ENCODE measurements around the gene ANKRD18A.

ANKRD18A gene

DNA sequence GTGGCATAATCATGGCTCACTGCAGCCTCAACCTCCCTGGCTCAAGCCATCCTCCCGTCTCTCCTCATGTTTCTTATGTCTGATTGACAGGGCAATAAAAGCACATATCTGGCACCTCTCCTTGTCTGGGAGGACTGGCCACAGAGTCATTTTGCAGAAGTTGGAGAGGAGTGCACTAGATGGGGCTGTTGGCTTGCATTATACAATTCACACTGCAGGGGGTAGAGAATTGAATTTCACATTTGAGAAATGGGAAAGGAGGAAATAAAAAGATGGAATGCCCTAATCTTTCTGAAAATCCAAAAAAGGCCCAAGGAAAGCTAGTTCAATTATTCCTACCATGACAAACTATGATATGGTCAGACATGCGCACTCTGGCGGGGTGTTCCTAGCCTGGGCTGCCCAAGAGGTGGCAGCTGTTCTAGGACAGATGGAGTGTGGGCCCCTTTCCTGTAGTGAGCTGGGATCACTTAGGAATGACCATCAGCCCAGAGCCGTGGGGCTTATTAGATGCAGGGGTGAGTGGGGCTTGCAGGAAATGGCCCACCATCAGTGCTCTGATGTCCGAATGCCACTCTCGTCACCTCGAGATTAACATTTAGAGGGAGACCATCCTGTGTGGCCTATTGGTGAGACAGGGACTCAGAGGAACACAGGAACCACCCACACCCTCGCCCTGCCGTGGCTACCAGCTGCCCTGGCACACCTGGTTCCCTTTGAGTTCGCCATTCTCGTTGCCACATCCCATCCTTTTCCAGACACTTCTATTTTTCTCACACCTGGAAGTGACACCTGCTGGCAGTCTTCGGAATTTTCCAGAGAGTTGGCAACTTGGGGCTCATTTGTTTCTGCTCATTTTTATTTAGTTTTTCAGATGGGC, 21.8 kb upstream of the ANKRD18A start:
- Histone ChIP-seq H3K9ac (ENCODE audit: insufficient read length, low read depth) (no peak overlapping the region), H3K4me1 (ENCODE audit: insufficient read depth, insufficient read length) (peaks cover 4% of the 10 kb centered on the region), H3K4me3 (ENCODE audit: insufficient read length, low read depth) (no peak overlapping the region), H3K36me3 (ENCODE audit: insufficient read depth, insufficient read length, low read length) (no peaks in the 10 kb centered on the region), H3K27me3 (ENCODE audit: insufficient read depth, insufficient read length) (no peaks in the 10 kb centered on the region), H3K9me3 (ENCODE audit: insufficient read depth, low read length) (no peaks in the 10 kb centered on the region)
- no peak for TF ChIP-seq SUZ12 (IDR thresholded peaks at IDR 0.05; ENCODE audit: extremely low read depth, insufficient read depth, insufficient read length)
- no peak for TF ChIP-seq ZNF274 (IDR thresholded peaks at IDR 0.05; ENCODE audit: low read depth, low read length)
- TF ChIP-seq YY1 (IDR thresholded peaks at IDR 0.05; ENCODE audit: insufficient read depth, insufficient read length): no peak
- DNase-seq (ENCODE audit: low read depth, low spot score): no peak

DNA sequence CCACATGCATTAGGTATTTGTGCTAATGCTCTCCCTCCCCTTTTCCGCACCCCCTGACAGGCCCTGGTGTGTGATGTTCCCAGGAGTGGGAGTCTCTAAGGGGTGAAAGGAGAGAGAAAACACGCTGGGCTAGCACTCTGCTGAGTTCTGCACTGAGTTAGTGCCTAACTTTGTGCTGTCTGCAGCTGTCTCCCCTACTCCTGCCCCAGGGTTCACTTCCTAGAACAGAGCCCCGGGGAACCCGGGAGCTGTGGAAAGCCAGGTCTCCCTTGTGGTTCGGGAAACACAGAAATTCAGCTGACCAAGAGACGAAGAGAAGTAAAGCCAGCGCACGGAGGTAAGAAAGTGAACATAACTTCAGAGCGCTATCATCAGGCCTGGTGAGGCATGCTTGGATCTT, 20.7 kb upstream of the ANKRD18A start:
- DNase-seq (ENCODE audit: low read depth, low spot score): no peak
- TF ChIP-seq SUZ12 (IDR thresholded peaks at IDR 0.05; ENCODE audit: extremely low read depth, insufficient read depth, insufficient read length): no peak
- TF ChIP-seq ZNF274 (IDR thresholded peaks at IDR 0.05; ENCODE audit: low read depth, low read length): no peak
- TF ChIP-seq YY1 (IDR thresholded peaks at IDR 0.05; ENCODE audit: insufficient read depth, insufficient read length): no peak
- H3K9me3 ChIP-seq (ENCODE audit: insufficient read depth, low read length): no peaks in the 10 kb centered on the region

DNA sequence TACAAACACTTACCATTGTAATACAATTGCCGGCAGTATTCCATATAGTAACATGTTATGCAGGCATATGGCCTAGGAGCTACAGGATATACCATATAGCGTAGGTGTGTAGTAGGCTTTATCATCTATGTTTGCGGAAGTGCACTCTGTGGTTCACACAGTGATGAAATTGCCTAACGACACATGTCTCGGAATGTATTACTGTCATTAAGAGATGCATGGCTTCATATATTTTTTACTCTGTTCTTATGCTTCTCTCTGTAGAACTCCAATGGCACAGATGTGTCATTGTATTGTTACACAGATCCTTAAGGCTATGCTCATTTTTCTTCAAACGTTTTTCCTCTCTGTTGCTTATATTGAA, 19.2 kb upstream of the ANKRD18A start:
- Histone ChIP-seq H3K27me3 (ENCODE audit: insufficient read depth, insufficient read length) (no peaks in the 10 kb centered on the region), H3K9me3 (ENCODE audit: insufficient read depth, low read length) (no peaks in the 10 kb centered on the region), H3K4me3 (ENCODE audit: insufficient read length, low read depth) (no peak overlapping the region), H3K36me3 (ENCODE audit: insufficient read depth, insufficient read length, low read length) (no peaks in the 10 kb centered on the region), H3K9ac (ENCODE audit: insufficient read length, low read depth) (no peak overlapping the region), H3K4me1 (ENCODE audit: insufficient read depth, insufficient read length) (peaks cover 4% of the 10 kb centered on the region)
- TF ChIP-seq ZNF274 (IDR thresholded peaks at IDR 0.05; ENCODE audit: low read depth, low read length): no peak
- TF ChIP-seq YY1 (IDR thresholded peaks at IDR 0.05; ENCODE audit: insufficient read depth, insufficient read length): no peak
- no peak for TF ChIP-seq SUZ12 (IDR thresholded peaks at IDR 0.05; ENCODE audit: extremely low read depth, insufficient read depth, insufficient read length)
- DNase-seq (ENCODE audit: low read depth, low spot score): no peak

More for the DNA sequence above, 20.7 kb upstream of the ANKRD18A start:
- Histone ChIP-seq H3K9ac (ENCODE audit: insufficient read length, low read depth) (no peak overlapping the region), H3K4me3 (ENCODE audit: insufficient read length, low read depth) (no peak overlapping the region), H3K27me3 (ENCODE audit: insufficient read depth, insufficient read length) (no peaks in the 10 kb centered on the region), H3K36me3 (ENCODE audit: insufficient read depth, insufficient read length, low read length) (no peaks in the 10 kb centered on the region), H3K4me1 (ENCODE audit: insufficient read depth, insufficient read length) (peaks cover 4% of the 10 kb centered on the region)

DNA sequence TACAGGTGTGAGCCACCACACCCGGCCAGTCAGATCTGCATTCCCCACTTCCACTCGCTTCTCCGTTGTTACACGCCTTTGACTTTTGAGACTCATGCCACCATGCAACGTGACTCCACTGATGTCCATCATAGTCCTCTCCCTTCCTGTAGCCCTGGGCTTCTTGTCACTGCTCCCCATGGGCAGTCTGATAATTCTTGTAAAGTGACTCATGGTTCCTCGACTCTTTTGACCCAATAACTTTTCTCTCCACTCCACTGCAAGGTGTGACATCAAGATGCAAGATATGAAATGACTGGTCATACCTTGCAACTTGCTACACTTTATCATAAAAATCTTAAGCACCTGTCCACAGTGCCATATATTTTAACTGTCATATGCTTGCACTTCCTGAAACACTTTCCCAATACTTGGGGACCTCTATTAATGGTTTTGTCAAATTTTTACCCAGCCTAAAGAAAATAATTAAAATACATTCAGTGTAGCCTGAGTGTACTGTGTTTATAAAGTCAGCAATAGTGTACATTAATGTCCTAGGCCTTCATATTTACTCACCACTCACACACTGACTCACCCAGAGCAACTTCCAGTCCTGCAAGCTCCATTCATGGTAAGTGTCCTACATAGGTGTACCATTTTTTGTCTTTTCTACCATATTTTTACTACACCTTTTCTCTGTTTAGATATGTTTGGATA, 18.6 kb upstream of the ANKRD18A start:
- no peak overlapping the region for H3K9ac ChIP-seq (ENCODE audit: insufficient read length, low read depth)
- no peak overlapping the region for H3K4me3 ChIP-seq (ENCODE audit: insufficient read length, low read depth)
- H3K27me3 ChIP-seq (ENCODE audit: insufficient read depth, insufficient read length): no peaks in the 10 kb centered on the region
- H3K36me3 ChIP-seq (ENCODE audit: insufficient read depth, insufficient read length, low read length): no peaks in the 10 kb centered on the region
- no peak for TF ChIP-seq YY1 (IDR thresholded peaks at IDR 0.05; ENCODE audit: insufficient read depth, insufficient read length)
- no peak for TF ChIP-seq ZNF274 (IDR thresholded peaks at IDR 0.05; ENCODE audit: low read depth, low read length)
- H3K9me3 ChIP-seq (ENCODE audit: insufficient read depth, low read length): no peaks in the 10 kb centered on the region
- no peak for DNase-seq (ENCODE audit: low read depth, low spot score)
- H3K4me1 ChIP-seq (ENCODE audit: insufficient read depth, insufficient read length): peaks cover 4% of the 10 kb centered on the region

DNA sequence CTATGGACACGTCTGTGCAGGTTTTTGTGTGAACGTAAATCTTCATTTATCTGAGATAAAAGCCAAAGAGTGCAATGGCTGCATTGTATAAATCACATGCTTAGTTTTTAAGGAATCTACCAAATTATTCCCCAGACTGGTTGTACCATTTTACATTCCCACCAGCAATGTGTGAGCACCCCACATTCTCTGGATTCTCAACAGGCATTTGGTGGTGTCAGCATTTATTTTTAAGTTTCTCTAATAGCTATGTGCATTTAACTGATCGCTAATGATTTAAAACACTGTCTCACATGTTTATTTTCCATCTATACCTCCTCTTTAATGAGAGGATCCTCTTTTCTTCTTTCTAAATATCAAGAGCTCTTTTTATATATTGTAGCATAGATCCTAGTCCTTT, 13.9 kb upstream of the ANKRD18A start:
- TF ChIP-seq YY1 (IDR thresholded peaks at IDR 0.05; ENCODE audit: insufficient read depth, insufficient read length) (no peak), ZNF274 (IDR thresholded peaks at IDR 0.05; ENCODE audit: low read depth, low read length) (no peak), SUZ12 (IDR thresholded peaks at IDR 0.05; ENCODE audit: extremely low read depth, insufficient read depth, insufficient read length) (no peak)
- no peaks in the 10 kb centered on the region for H3K9me3 ChIP-seq (ENCODE audit: insufficient read depth, low read length)
- DNase-seq (ENCODE audit: low read depth, low spot score): no peak
- H3K36me3 ChIP-seq (ENCODE audit: insufficient read depth, insufficient read length, low read length): no peaks in the 10 kb centered on the region
- H3K4me3 ChIP-seq (ENCODE audit: insufficient read length, low read depth): no peak overlapping the region
- H3K27me3 ChIP-seq (ENCODE audit: insufficient read depth, insufficient read length): no peaks in the 10 kb centered on the region
- H3K9ac ChIP-seq (ENCODE audit: insufficient read length, low read depth): no peak overlapping the region
- H3K4me1 ChIP-seq (ENCODE audit: insufficient read depth, insufficient read length): no peaks in the 10 kb centered on the region

DNA sequence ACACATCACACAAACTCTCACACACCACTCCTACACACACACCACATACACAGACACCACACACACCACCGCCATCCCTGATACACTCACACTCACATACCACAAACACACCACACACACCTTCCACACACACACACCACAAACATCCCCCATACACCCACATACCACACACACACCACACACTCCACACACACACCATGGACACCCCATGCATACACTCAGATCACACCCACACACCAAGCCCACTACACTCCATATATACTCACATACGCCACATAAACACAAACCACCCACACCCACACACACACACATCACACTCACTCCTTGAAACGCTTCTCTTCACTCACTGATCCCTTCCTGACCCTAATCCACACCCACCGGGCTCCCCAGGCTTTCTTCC, 9.1 kb upstream of the ANKRD18A start:
- no peak overlapping the region for H3K9ac ChIP-seq (ENCODE audit: insufficient read length, low read depth)
- TF ChIP-seq ZNF274 (IDR thresholded peaks at IDR 0.05; ENCODE audit: low read depth, low read length) (no peak), YY1 (IDR thresholded peaks at IDR 0.05; ENCODE audit: insufficient read depth, insufficient read length) (no peak), SUZ12 (IDR thresholded peaks at IDR 0.05; ENCODE audit: extremely low read depth, insufficient read depth, insufficient read length) (no peak)
- H3K4me1 ChIP-seq (ENCODE audit: insufficient read depth, insufficient read length): no peaks in the 10 kb centered on the region
- peaks cover 8% of the 10 kb centered on the region; the same call in 1 of the 2 replicates for H3K9me3 ChIP-seq (ENCODE audit: insufficient read depth, low read length)
- no peak for DNase-seq (ENCODE audit: low read depth, low spot score)
- no peaks in the 10 kb centered on the region for H3K27me3 ChIP-seq (ENCODE audit: insufficient read depth, insufficient read length)
- no peaks in the 10 kb centered on the region for H3K36me3 ChIP-seq (ENCODE audit: insufficient read depth, insufficient read length, low read length)
- H3K4me3 ChIP-seq (ENCODE audit: insufficient read length, low read depth): no peak overlapping the region

DNA sequence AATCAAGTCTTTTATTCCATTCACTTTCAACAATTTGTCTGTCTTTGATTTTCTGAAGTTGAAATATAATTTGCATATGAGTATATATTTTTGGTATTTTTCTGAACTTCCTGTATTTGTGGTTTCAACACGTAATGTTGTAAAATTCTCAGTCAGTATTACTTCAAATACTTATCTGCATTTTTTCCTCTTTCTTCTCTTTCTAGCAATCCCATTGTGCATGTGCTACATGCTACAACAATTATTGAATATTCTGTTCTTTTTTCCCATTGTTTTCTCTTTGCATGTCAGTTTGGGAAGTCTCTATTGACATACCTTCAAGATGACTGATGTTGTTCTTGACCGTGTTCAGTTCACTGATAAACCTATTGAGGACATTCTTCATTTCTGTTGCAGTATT, 5.6 kb upstream of the ANKRD18A start:
- H3K4me1 ChIP-seq (ENCODE audit: insufficient read depth, insufficient read length): peaks cover 3% of the 10 kb centered on the region
- H3K9me3 ChIP-seq (ENCODE audit: insufficient read depth, low read length): peaks cover 22% of the 10 kb centered on the region
- peaks cover 23% of the 10 kb centered on the region for H3K27me3 ChIP-seq (ENCODE audit: insufficient read depth, insufficient read length)
- no peak overlapping the region for H3K9ac ChIP-seq (ENCODE audit: insufficient read length, low read depth)
- DNase-seq (ENCODE audit: low read depth, low spot score): no peak
- no peaks in the 10 kb centered on the region for H3K36me3 ChIP-seq (ENCODE audit: insufficient read depth, insufficient read length, low read length)
- TF ChIP-seq ZNF274 (IDR thresholded peaks at IDR 0.05; ENCODE audit: low read depth, low read length) (no peak), YY1 (IDR thresholded peaks at IDR 0.05; ENCODE audit: insufficient read depth, insufficient read length) (no peak), SUZ12 (IDR thresholded peaks at IDR 0.05; ENCODE audit: extremely low read depth, insufficient read depth, insufficient read length) (no peak)
- no peak overlapping the region for H3K4me3 ChIP-seq (ENCODE audit: insufficient read length, low read depth)

Data from NT2/D1 (cell line).